Measurements from ENCODE around the gene MRRF.

- TF ChIP-seq CTCF (optimal IDR thresholded peaks at IDR 0.05 in 1 of 3, IDR thresholded peaks at IDR 0.05 in 1 of 3, conservative IDR thresholded peaks at IDR 0.05 in 1 of 3; ENCODE audit: extremely low read depth in 1 of 3, insufficient read depth in 2 of 3, low read length in 3 of 3): no peak
- no peak for TF ChIP-seq EZH2 (IDR thresholded peaks at IDR 0.05; ENCODE audit: low read length)
Measured at GRCh38 chr9:122334916-122335315, 70.2 kb downstream of the MRRF start.

All from keratinocyte (primary cell).